IMR-90 (cell line): ENCODE data around the gene FAAP24. TPM values are rescaled to one million over a fixed set of nuclear protein-coding genes. Genes with fewer than 3 reads are reported as not detected.

Experiments used
- ATAC-seq: fragments of 200-7000 bp; cut with Tn5 transposase; 2 replicates; pipeline ENCODE4 v1.9.1; 2020; ENCODE audit warnings: low read depth, mild to moderate bottlenecking, moderate library complexity
- BruUV-seq: library from RNA; stranded (reverse); fragments of 400-500 nt; replicated peaks from 2 replicates; lab custom pipeline; 2021; lab: Mats Ljungman, UMichigan
- CTCF ChIA-PET: fragments of 300-600 bp; formaldehyde crosslinking; extraction: SDS; loops from one replicate; lab custom pipeline; 2021; ENCODE audit warnings: antibody characterized with exemption; lab: Yijun Ruan, JAX
- POLR2A ChIA-PET: fragments of 300-600 bp; sonication (Branson Sonifier 250); formaldehyde crosslinking; loops from one replicate; lab custom pipeline; 2022; ENCODE audit warnings: antibody characterized with exemption; ENCODE audit not compliant: unreplicated experiment; lab: Charles Lee
- DNase-seq: peaks from one replicate; pipeline ENCODE4 v3.0.0; 2013
- H2AFZ ChIP-seq: replicated peaks from 2 replicates; pipeline ENCODE3; 2013; ENCODE audit warnings: low read length, mild to moderate bottlenecking; ENCODE audit not compliant: poor library complexity
- H2AK5ac ChIP-seq: 2 replicates; pipeline ENCODE4 v1.6.1; 2013; ENCODE audit warnings: low read depth, low read length, inconsistent platforms
- H2AK9ac ChIP-seq: replicated peaks from 2 replicates; pipeline ENCODE3; 2013; ENCODE audit warnings: mild to moderate bottlenecking, low read depth, low read length, moderate library complexity; ENCODE audit not compliant: poor library complexity
- H2BK120ac ChIP-seq: 2 replicates; pipeline ENCODE4 v1.6.1; 2013; ENCODE audit warnings: low read depth, low read length, inconsistent platforms
- H2BK15ac ChIP-seq: 3 replicates; pipeline ENCODE4 v1.6.1; 2013; ENCODE audit warnings: low read depth, low read length, inconsistent platforms
- H2BK20ac ChIP-seq: 2 replicates; pipeline ENCODE4 v1.6.1; 2013; ENCODE audit warnings: low read depth, mild to moderate bottlenecking, inconsistent platforms, low read length, moderate library complexity
- H2BK5ac ChIP-seq: 2 replicates; pipeline ENCODE4 v1.6.1; 2013; ENCODE audit warnings: mild to moderate bottlenecking, low read depth, low read length, inconsistent platforms; ENCODE audit not compliant: poor library complexity, severe bottlenecking
- H3K14ac ChIP-seq: replicated peaks from 2 replicates; pipeline ENCODE4 v1.6.1; 2013; ENCODE audit warnings: low read depth, low read length, inconsistent platforms
- H3K18ac ChIP-seq: 2 replicates; pipeline ENCODE4 v1.6.1; 2013; ENCODE audit warnings: low read depth, low read length, control low read depth
- H3K23ac ChIP-seq: 2 replicates; pipeline ENCODE4 v1.6.1; 2013; ENCODE audit warnings: low read depth, low read length, inconsistent platforms
- H3K27ac ChIP-seq: 2 replicates; pipeline ENCODE4 v1.5.1; 2013; ENCODE audit warnings: mild to moderate bottlenecking, control low read depth, low read length; ENCODE audit not compliant: insufficient read depth
- H3K27me3 ChIP-seq: 2 replicates; pipeline ENCODE4 v1.6.1; 2013; ENCODE audit warnings: low read length; ENCODE audit not compliant: control insufficient read depth, insufficient read depth
- H3K36me3 ChIP-seq: 2 replicates; pipeline ENCODE4 v1.6.1; 2013; ENCODE audit warnings: low read length, mixed read lengths; ENCODE audit not compliant: control insufficient read depth, insufficient read depth
- H3K4ac ChIP-seq: 2 replicates; pipeline ENCODE4 v1.6.1; 2013; ENCODE audit warnings: low read depth, low read length, inconsistent platforms
- H3K4me1 ChIP-seq: 2 replicates; pipeline ENCODE4 v1.6.1; 2013; ENCODE audit warnings: low read length, mixed read lengths; ENCODE audit not compliant: control insufficient read depth, insufficient read depth
- H3K4me2 ChIP-seq: 2 replicates; pipeline ENCODE4 v1.6.1; 2013; ENCODE audit warnings: low read depth, mild to moderate bottlenecking, control low read depth, low read length, moderate library complexity
- H3K4me3 ChIP-seq: 2 replicates; pipeline ENCODE4 v1.5.1; 2013; ENCODE audit warnings: low read depth, mild to moderate bottlenecking, control low read depth, low read length, moderate library complexity; ENCODE audit not compliant: insufficient read depth
- H3K56ac ChIP-seq: 2 replicates; pipeline ENCODE4 v1.6.1; 2013; ENCODE audit warnings: low read length, inconsistent platforms; ENCODE audit not compliant: insufficient read depth; ENCODE audit errors: extremely low read depth
- H3K79me1 ChIP-seq, 2 experiments: 2 replicates each; pipeline ENCODE4 v1.6.1; 2013; ENCODE audit warnings: low read length in 2 of 2, inconsistent platforms in 1 of 2, low read depth in 1 of 2
- H3K9ac ChIP-seq: 2 replicates; pipeline ENCODE4 v1.6.1; 2013; ENCODE audit warnings: low read depth, low read length, control low read depth
- H3K9me1 ChIP-seq: 2 replicates; pipeline ENCODE4 v1.6.1; 2013; ENCODE audit warnings: low read length, inconsistent platforms; ENCODE audit not compliant: insufficient read depth
- H3K9me3 ChIP-seq: 2 replicates; pipeline ENCODE4 v1.6.1; 2013; ENCODE audit warnings: low read length; ENCODE audit not compliant: control insufficient read depth, insufficient read depth
- H4K20me1 ChIP-seq: 2 replicates; pipeline ENCODE4 v1.6.1; 2013; ENCODE audit warnings: low read length, inconsistent platforms; ENCODE audit not compliant: insufficient read depth
- H4K5ac ChIP-seq: 2 replicates; pipeline ENCODE4 v1.6.1; 2013; ENCODE audit warnings: mild to moderate bottlenecking, low read depth, low read length, control low read depth
- H4K8ac ChIP-seq, 2 experiments: 2 replicates each; pipeline ENCODE4 v1.6.1; 2013; ENCODE audit warnings: low read depth in 2 of 2, low read length in 2 of 2, control low read depth in 1 of 2, inconsistent platforms in 1 of 2
- H4K91ac ChIP-seq: 2 replicates; pipeline ENCODE4 v1.6.1; 2013; ENCODE audit warnings: low read depth, low read length, inconsistent platforms; ENCODE audit not compliant: insufficient read depth
- BHLHE40 ChIP-seq: fragments of 150-350 bp; IDR thresholded peaks from 2 replicates; pipeline ENCODE4 v1.6.1; 2016; ENCODE audit warnings: mild to moderate bottlenecking, low read depth, low read length
- CEBPB ChIP-seq: IDR thresholded peaks from 2 replicates; pipeline ENCODE4 v1.6.1; 2012; ENCODE audit warnings: low read depth, low read length, improper control_type of control experiment
- CHD1 ChIP-seq: IDR thresholded peaks from 2 replicates; pipeline ENCODE4 v1.6.1; 2012; ENCODE audit warnings: low read depth, low read length, improper control_type of control experiment
- FOS ChIP-seq: fragments of 150-350 bp; IDR thresholded peaks from 2 replicates; pipeline ENCODE4 v1.6.1; 2016; ENCODE audit warnings: low read depth, low read length
- MAFK ChIP-seq: IDR thresholded peaks from 2 replicates; pipeline ENCODE4 v1.6.1; 2012; ENCODE audit warnings: low read depth, low read length, improper control_type of control experiment
- MAZ ChIP-seq: IDR thresholded peaks from 2 replicates; pipeline ENCODE4 v1.6.1; 2012; ENCODE audit warnings: low read depth, mild to moderate bottlenecking, low read length, improper control_type of control experiment, moderate library complexity, borderline replicate concordance
- MXI1 ChIP-seq: IDR thresholded peaks from 2 replicates; pipeline ENCODE4 v1.6.1; 2012; ENCODE audit warnings: low read depth, mild to moderate bottlenecking, low read length, moderate library complexity, borderline replicate concordance
- NFE2L2 ChIP-seq: fragments of 150-350 bp; IDR thresholded peaks from 2 replicates; pipeline ENCODE4 v1.6.1; 2016; ENCODE audit warnings: low read depth, mild to moderate bottlenecking, low read length
- POLR2A ChIP-seq: IDR thresholded peaks from 2 replicates; pipeline ENCODE4 v1.6.1; 2012; ENCODE audit warnings: mild to moderate bottlenecking, low read depth, low read length
- RAD21 ChIP-seq: IDR thresholded peaks from 2 replicates; pipeline ENCODE4 v1.6.1; 2012; ENCODE audit warnings: low read length, improper control_type of control experiment
- RCOR1 ChIP-seq: IDR thresholded peaks from 2 replicates; pipeline ENCODE4 v1.6.1; 2012; ENCODE audit warnings: mild to moderate bottlenecking, low read length, improper control_type of control experiment; ENCODE audit not compliant: insufficient replicate concordance
- RFX5 ChIP-seq: IDR thresholded peaks from 2 replicates; pipeline ENCODE4 v1.8.0; 2012; ENCODE audit warnings: low read depth, mild to moderate bottlenecking, low read length, moderate library complexity
- SMC3 ChIP-seq: fragments of 150-350 bp; IDR thresholded peaks from 2 replicates; pipeline ENCODE4 v1.6.1; 2016; ENCODE audit warnings: low read depth, mild to moderate bottlenecking, antibody characterized with exemption, low read length, moderate library complexity
- WGBS, 2 experiments: methylation state at CpG; one replicate each; pipeline versions ENCODE4 v1.1.5 to v1.1.7; 2013; ENCODE audit warnings: missing lambda C conversion rate in 2 of 2; ENCODE audit not compliant: insufficient read length in 1 of 2; ENCODE audit errors: extremely low coverage in 2 of 2; 5-methylcytosine and 5-hydroxymethylcytosine counted together
- dilution Hi-C: fragments of 300-500 bp; cut with HindIII; formaldehyde crosslinking; loops from one replicate; pipeline ENCODE4 v1.14.3; 2018; ENCODE audit warnings: low sequenced_read_pairs; ENCODE audit not compliant: unreplicated experiment
- in situ Hi-C: fragments of 300-500 bp; cut with MboI; formaldehyde crosslinking; loops from 3 replicates; pipeline ENCODE4 v1.14.3; 2019; ENCODE audit warnings: low sequenced_read_pairs, inconsistent platforms, mixed read lengths
- intact Hi-C: fragments of 100-400 bp; cut with micrococcal nuclease; formaldehyde crosslinking; loops from 2 replicates; pipeline ENCODE4 v1.10.0; 2022
- polyA plus RNA-seq, 3 experiments: library from polyadenylated mRNA; depleted of rRNA; stranded (reverse); fragments of >200 nt; gene quantifications; 2 replicates each; pipeline ENCODE4 v1.2.3, GENCODE V29; 2012; ENCODE audit warnings: low replicate concordance in 1 of 3
- total RNA-seq: library from RNA; depleted of rRNA; stranded (reverse); fragments of >200 nt; gene quantifications from 2 replicates; pipeline ENCODE4 v1.2.3, GENCODE V29; 2012
- TF ChIP-seq, protein P1 (sequence below): fragments of 150-350 bp; IDR thresholded peaks from 2 replicates; pipeline ENCODE4 v1.6.1; 2017; ENCODE audit warnings: mild to moderate bottlenecking, antibody characterized with exemption, low read length, low read depth
- TF ChIP-seq, protein P2 (sequence below): fragments of 150-350 bp; IDR thresholded peaks from 2 replicates; pipeline ENCODE4 v1.6.1; 2016; ENCODE audit warnings: low read depth, mild to moderate bottlenecking, low read length, moderate library complexity, borderline replicate concordance
- TF ChIP-seq, protein P3 (sequence below): conservative IDR thresholded peaks from 2 replicates; pipeline ENCODE4 v1.5.1; 2012; ENCODE audit warnings: mild to moderate bottlenecking, low read depth, low read length, improper control_type of control experiment

The FAAP24 gene
- total and polyA plus RNA-seq, 2 of the 4 experiments (the other 2 are of a cell fraction) = 2.2 to 2.3 TPM

DNA sequence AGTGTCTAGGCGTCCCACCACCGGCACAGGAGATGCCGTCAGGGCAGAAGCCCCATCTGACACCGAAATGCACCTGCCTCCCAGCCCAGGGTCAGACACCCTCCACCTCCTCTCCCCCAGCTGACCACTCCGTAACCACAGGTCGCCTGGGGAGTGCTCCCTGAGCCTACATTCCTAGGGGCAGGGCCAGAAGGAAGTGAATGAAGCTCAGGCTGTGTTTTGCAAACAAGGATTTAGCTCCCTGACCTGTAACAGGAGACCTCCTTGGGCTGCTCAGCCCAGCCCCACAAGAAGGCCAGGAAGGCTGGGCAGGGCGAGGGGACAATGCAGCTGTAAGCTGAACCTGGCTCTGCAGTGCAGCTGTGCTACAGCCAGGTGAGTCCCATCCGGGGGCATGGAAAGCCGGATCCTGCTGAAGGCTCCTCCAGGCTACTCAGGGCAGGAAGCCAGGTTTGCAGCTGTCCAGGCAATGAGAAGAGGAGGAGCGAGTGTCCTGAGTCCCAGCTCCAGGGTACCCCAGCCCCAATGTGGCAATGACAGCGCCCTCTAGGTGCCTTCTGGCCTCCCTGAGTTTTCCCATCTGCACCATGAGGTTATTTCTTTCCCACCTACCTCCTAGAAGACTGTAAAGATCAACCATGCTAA lies 50.6 kb downstream of the FAAP24 start:
- Histone ChIP-seq H2BK20ac (no peak overlapping the region), H4K20me1 (no peaks in the 10 kb centered on the region), H3K4ac (no peak overlapping the region), H3K56ac (no peak overlapping the region), H2AFZ (no peak overlapping the region), H3K4me1 (no peaks in the 10 kb centered on the region), H3K79me1 (no peaks in the 10 kb centered on the region), H3K27me3 (no peaks in the 10 kb centered on the region), H4K91ac (no peak overlapping the region), H2AK9ac (no peak overlapping the region), H2BK15ac (no peak overlapping the region), H3K14ac (no peak overlapping the region), H3K18ac (no peak overlapping the region), H3K9ac (no peak overlapping the region), H3K9me3 (no peaks in the 10 kb centered on the region), H3K27ac (no peak overlapping the region), H3K9me1 (no peaks in the 10 kb centered on the region), H3K4me3 (no peak overlapping the region), H4K5ac (no peak overlapping the region), H3K4me2 (no peak overlapping the region), H3K23ac (no peak overlapping the region), H3K36me3 (no peaks in the 10 kb centered on the region), H2BK120ac (no peak overlapping the region), H4K8ac (no peak overlapping the region), H2BK5ac (no peak overlapping the region), H2AK5ac (no peak overlapping the region)
- no CpG with 5 or more reads among the region's 11 CpGs for WGBS, 2 experiments
- intact Hi-C loops = no loop called here
- no TSS peak for BruUV-seq
- ChIA-PET POLR2A (interaction anchor here (0.7 kb wide), 1 partner anchor 274 kb away, joined by 17 read pairs; no protein-coding TSS in a partner anchor), CTCF (interaction anchor here (0.5 kb wide), 1 partner anchor 33 kb away, joined by 8 read pairs; no protein-coding TSS in a partner anchor)
- ATAC-seq (no peak), DNase-seq (no peak)
- TF ChIP-seq BHLHE40 = no peak
- TF ChIP-seq RFX5 = no peak
- TF ChIP-seq MAFK = no peak
- TF ChIP-seq RCOR1 = no peak
- TF ChIP-seq RAD21 = no peak
- TF ChIP-seq POLR2A = no peak
- no peak for TF ChIP-seq NFE2L2
- TF ChIP-seq, protein P1, sequence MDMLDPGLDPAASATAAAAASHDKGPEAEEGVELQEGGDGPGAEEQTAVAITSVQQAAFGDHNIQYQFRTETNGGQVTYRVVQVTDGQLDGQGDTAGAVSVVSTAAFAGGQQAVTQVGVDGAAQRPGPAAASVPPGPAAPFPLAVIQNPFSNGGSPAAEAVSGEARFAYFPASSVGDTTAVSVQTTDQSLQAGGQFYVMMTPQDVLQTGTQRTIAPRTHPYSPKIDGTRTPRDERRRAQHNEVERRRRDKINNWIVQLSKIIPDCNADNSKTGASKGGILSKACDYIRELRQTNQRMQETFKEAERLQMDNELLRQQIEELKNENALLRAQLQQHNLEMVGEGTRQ = no peak
- no peak for TF ChIP-seq CHD1
- no peak for TF ChIP-seq FOS
- TF ChIP-seq CEBPB = no peak
- TF ChIP-seq, protein P2, sequence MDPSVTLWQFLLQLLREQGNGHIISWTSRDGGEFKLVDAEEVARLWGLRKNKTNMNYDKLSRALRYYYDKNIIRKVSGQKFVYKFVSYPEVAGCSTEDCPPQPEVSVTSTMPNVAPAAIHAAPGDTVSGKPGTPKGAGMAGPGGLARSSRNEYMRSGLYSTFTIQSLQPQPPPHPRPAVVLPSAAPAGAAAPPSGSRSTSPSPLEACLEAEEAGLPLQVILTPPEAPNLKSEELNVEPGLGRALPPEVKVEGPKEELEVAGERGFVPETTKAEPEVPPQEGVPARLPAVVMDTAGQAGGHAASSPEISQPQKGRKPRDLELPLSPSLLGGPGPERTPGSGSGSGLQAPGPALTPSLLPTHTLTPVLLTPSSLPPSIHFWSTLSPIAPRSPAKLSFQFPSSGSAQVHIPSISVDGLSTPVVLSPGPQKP = no peak
- TF ChIP-seq, protein P3, sequence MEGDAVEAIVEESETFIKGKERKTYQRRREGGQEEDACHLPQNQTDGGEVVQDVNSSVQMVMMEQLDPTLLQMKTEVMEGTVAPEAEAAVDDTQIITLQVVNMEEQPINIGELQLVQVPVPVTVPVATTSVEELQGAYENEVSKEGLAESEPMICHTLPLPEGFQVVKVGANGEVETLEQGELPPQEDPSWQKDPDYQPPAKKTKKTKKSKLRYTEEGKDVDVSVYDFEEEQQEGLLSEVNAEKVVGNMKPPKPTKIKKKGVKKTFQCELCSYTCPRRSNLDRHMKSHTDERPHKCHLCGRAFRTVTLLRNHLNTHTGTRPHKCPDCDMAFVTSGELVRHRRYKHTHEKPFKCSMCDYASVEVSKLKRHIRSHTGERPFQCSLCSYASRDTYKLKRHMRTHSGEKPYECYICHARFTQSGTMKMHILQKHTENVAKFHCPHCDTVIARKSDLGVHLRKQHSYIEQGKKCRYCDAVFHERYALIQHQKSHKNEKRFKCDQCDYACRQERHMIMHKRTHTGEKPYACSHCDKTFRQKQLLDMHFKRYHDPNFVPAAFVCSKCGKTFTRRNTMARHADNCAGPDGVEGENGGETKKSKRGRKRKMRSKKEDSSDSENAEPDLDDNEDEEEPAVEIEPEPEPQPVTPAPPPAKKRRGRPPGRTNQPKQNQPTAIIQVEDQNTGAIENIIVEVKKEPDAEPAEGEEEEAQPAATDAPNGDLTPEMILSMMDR = no peak
- TF ChIP-seq MAZ = no peak
- no peak for TF ChIP-seq MXI1
- TF ChIP-seq SMC3 = no peak
- in situ Hi-C loops = no loop called here
- dilution Hi-C loops = no loop called here
